Urinary bladder (tissue), 4 donors: ENCODE data around the gene LENEP. TPM values are rescaled to one million over a fixed set of nuclear protein-coding genes. Genes with fewer than 3 reads are reported as not detected.

Experiments
- DNase-seq: peaks from one replicate; pipeline ENCODE4 v3.0.0-alpha.2; 2015; ENCODE audit errors: extremely low spot score
- H3K27ac ChIP-seq: one replicate; pipeline ENCODE4 v1.5.1; 2013; ENCODE audit warnings: low read depth, mild to moderate bottlenecking, moderate library complexity
- H3K36me3 ChIP-seq: one replicate; pipeline ENCODE4 v1.6.1; 2013; ENCODE audit warnings: mild to moderate bottlenecking, moderate library complexity; ENCODE audit not compliant: insufficient read depth
- H3K4me1 ChIP-seq: one replicate; pipeline ENCODE4 v1.6.1; 2013; ENCODE audit warnings: mild to moderate bottlenecking, moderate library complexity; ENCODE audit not compliant: insufficient read depth
- H3K4me3 ChIP-seq: one replicate; pipeline ENCODE4 v1.5.1; 2013; ENCODE audit warnings: low read depth, low read length
- WGBS: extraction: QIAGEN DNeasy Blood & Tissue Kit; methylation state at CpG from one replicate; pipeline ENCODE4 v1.1.7; 2013; 5-methylcytosine and 5-hydroxymethylcytosine counted together
- polyA plus RNA-seq: library from polyadenylated mRNA; stranded (reverse); fragments of 200-250 nt; gene quantifications from one replicate; pipeline ENCODE4 v1.2.3, GENCODE V29; 2013
- total RNA-seq: library from RNA; depleted of rRNA; stranded (reverse); fragments of >200 nt; gene quantifications from one replicate; pipeline ENCODE4 v1.2.3, GENCODE V29; 2014
- donor health status: healthy with polysubstance abuse.
- donor health status: healthy.

LENEP gene
- total and polyA plus RNA-seq, 2 donors = not detected

DNA sequence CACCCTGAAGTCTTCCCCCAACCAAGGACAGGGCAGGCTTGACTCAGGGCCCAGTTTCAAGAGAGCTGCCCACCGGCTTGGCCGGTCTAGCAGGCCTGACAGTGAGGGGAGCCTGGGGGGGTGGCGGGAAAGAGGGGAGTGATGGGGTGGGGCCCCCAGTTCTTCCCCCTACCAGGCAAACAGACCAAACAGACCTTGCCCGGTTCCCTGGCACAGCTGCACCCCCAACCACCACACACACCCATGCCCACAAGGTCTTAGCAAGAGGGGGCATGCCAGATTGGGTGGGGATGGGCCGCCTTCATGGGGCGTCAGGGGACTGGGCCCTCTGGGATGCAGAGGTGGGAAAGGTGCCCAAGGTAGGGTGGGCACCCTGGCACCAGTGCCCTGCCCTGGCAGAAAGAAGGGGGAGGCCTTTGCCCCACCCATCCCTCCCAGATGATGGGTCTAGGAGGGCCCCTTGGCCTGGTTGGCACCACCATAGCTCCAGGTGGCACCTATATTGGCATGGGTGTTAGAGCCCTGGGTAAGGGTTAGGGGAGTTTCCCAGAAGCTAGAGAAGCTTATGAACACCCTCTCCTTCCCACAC lies 18.1 kb downstream of the LENEP start:
- Histone ChIP-seq H3K27ac (peak overlapping the region; percentile 51), H3K4me3 (no peak overlapping the region), H3K36me3 (no peaks in the 10 kb centered on the region), H3K4me1 (peaks cover 2% of the 10 kb centered on the region)
- DNase-seq = no peak
- 83% methylated on average over 6 of the region's 6 CpGs for WGBS

DNA sequence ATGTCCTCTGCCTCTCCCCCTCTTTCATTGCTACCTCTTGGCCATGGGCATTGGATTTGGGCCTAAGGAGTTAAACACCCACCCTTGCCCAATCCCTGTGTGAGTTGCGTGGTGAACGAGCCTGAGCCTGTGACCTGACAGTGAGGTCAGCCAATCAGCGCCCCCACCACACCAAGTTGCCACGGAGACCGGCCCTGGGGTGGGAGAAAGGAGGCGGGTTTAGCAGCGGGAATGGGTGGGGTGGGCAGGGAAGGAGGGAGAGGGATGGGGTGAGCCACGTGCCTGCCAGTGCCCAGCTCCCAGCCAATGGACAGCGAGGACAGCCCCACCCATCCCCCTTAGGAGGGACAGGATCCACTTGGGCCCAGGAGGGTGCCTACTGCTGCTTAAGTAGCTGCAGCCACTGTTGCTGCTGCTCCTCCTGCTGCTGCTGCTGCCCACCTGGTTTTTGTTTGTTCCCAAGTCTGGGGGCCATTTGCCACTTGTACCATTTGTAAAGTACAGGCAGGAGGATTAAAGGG lies 18.7 kb downstream of the LENEP start:
- DNase-seq = no peak
- Histone ChIP-seq H3K4me1 (peaks cover 2% of the 10 kb centered on the region), H3K4me3 (no peak overlapping the region), H3K36me3 (no peaks in the 10 kb centered on the region), H3K27ac (peak overlapping the region; percentile 39)
- 22% methylated on average over 9 of the region's 9 CpGs for WGBS

GRCh38 chr1:155012776-155013602 lies 19.6 kb downstream of the LENEP start:
- no peak for DNase-seq
- 79% methylated on average over 3 of the region's 3 CpGs for WGBS
- H3K4me3 ChIP-seq = no peak overlapping the region
- H3K27ac ChIP-seq = no peak overlapping the region
- H3K4me1 ChIP-seq = peaks cover 2% of the 10 kb centered on the region
- no peaks in the 10 kb centered on the region for H3K36me3 ChIP-seq

DNA sequence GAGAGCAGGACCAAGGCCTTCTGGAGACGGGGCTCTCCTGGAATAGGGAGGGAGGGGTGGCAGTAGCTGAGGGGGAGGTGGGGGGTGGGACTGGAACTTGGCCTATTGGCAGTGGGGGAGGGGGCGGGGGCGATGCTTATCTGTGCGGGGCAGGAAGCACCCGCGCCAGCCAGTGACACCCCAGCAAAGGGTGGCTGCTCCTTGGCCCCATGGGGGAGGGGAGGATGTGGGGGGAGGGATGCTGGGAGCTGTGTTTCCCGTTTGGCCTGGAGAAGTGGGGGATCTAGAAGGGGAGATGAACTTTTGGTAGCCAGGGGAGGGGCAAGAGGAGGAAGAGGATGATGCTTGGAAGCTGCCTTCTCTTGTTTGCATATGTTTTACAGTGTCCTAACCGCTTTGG lies 20.2 kb downstream of the LENEP start:
- H3K27ac ChIP-seq = no peak overlapping the region

DNA sequence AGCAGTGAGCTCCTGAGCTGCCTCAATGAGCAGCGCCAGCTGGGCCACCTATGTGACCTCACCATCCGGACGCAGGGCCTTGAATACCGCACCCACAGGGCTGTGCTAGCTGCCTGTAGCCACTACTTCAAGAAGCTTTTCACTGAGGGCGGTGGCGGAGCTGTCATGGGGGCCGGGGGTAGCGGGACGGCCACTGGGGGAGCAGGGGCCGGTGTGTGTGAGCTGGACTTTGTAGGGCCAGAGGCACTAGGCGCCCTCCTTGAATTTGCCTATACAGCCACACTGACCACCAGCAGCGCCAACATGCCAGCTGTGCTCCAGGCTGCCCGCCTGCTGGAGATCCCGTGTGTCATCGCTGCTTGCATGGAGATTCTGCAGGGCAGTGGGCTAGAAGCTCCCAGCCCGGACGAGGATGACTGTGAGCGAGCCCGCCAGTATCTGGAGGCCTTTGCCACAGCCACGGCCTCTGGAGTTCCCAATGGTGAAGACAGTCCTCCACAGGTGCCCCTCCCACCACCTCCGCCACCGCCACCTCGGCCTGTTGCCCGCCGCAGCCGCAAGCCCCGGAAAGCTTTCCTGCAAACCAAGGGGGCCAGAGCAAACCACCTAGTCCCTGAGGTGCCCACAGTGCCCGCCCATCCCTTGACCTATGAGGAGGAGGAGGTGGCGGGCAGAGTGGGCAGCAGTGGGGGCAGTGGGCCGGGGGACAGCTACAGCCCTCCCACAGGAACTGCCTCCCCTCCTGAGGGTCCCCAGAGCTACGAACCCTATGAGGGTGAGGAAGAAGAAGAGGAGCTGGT lies 21.5 kb downstream of the LENEP start:
- Histone ChIP-seq H3K4me1 (peaks cover 2% of the 10 kb centered on the region), H3K4me3 (no peak overlapping the region), H3K27ac (no peak overlapping the region), H3K36me3 (no peaks in the 10 kb centered on the region)
- 88% methylated on average over 31 of the region's 31 CpGs for WGBS
- no peak for DNase-seq

More for the DNA sequence above, 20.2 kb downstream of the LENEP start:
- no peaks in the 10 kb centered on the region for H3K36me3 ChIP-seq
- WGBS = 52% methylated on average over 8 of the region's 8 CpGs
- no peak overlapping the region for H3K4me3 ChIP-seq
- H3K4me1 ChIP-seq = peaks cover 2% of the 10 kb centered on the region
- no peak for DNase-seq

GRCh38 chr1:155015527-155016230 lies 22.3 kb downstream of the LENEP start:
- no peak overlapping the region for H3K27ac ChIP-seq
- no peak overlapping the region for H3K4me3 ChIP-seq
- 86% methylated on average over 16 of the region's 16 CpGs for WGBS
- H3K36me3 ChIP-seq = no peaks in the 10 kb centered on the region
- DNase-seq = no peak
- peaks cover 2% of the 10 kb centered on the region for H3K4me1 ChIP-seq

DNA sequence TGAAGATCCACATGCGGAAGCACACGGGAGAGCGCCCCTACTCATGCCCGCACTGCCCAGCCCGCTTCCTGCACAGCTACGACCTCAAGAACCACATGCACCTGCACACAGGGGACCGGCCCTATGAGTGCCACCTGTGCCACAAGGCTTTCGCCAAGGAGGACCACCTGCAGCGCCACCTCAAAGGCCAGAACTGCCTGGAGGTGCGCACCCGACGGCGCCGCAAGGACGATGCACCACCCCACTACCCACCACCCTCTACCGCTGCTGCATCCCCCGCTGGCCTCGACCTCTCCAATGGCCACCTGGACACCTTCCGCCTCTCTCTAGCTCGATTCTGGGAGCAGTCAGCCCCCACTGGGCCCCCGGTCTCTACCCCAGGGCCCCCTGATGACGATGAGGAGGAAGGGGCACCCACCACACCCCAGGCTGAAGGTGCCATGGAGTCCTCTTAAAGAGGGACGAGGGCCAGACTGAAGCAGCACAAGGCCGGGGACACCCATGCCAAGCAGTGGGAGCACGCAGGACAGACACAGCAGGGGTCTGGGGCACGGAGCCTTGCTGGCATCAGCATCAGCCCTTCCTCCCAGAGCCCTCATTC lies 22.9 kb downstream of the LENEP start:
- WGBS = 88% methylated on average over 26 of the region's 26 CpGs
- no peaks in the 10 kb centered on the region for H3K36me3 ChIP-seq
- no peak for DNase-seq
- H3K4me3 ChIP-seq = no peak overlapping the region
- peaks cover 2% of the 10 kb centered on the region for H3K4me1 ChIP-seq
- H3K27ac ChIP-seq = peak overlapping the region; percentile 80

DNA sequence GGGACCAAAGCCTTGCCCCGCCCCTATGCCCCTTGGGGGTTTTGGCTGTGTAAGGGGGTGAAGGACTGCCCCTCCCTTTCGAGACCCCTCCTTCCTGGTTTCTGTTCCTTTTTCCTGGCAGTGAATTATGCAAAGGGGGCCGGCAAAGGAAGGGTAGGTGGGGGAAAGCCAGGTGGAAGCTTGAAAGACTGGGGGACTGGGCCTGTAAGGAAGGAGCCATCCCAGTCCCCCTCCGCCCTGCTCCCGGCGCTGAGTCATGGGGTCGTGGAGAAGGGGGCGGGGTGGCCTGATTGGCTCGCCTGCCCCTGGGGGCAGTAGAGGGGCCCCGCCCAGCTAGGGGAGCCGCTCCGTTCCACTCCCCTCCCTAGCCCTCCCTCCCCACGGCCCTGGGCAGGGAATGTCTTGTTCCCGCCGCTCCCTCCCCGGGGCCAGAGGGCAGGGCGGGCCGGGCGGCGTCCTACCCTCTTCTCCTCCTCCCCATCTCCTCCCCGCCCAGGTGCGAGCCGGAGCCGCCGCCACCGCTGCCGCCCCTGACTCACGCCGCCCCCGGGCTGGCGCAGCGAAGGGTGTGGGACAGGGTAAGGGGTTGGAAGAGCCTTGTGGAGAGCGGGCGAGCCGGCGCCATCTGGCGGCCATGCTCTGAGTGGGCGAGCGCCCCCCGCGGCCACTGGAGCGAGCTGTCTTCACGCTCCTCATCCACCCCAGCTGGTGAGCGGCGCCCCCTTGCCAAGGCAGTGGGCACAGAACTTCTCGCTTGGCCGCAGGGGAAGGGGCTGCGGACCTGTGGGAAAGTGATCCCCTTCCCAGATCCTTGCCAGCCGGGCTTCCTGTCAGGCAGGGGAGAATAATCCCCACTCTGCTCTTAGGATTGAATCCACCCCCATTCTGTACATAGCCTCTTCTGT lies 23.9 kb downstream of the LENEP start:
- Histone ChIP-seq H3K4me3 (peak overlapping the region; percentile 34), H3K36me3 (no peaks in the 10 kb centered on the region), H3K4me1 (peaks cover 2% of the 10 kb centered on the region), H3K27ac (peak overlapping the region; percentile 80)
- DNase-seq = peak; percentile 59
- 3% methylated on average over 49 of the region's 49 CpGs for WGBS

DNA sequence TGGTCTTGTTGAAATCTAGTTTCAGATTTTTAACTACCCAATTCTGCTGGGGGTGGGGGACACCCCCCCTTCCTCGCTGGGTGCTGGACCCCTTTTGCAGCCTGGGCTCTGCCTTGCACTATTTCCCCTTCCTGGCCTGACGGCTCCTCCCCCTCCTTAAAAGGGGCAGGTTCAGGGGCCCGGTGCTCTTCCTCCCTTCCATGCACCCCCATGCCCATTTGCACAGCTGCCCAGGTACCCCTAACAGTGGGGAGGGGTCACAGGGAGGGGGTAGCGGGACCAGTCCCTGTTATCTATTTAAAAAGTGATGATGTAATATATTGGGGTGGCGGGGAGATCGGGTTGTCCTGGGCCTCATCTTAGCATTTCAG lies 24.5 kb downstream of the LENEP start:
- Histone ChIP-seq H3K27ac (peak overlapping the region; percentile 80), H3K4me3 (no peak overlapping the region), H3K36me3 (no peaks in the 10 kb centered on the region), H3K4me1 (peaks cover 2% of the 10 kb centered on the region)
- DNase-seq = no peak
- WGBS = 55% methylated on average over 6 of the region's 6 CpGs

GRCh38 chr1:155018617-155019348 lies 25.4 kb downstream of the LENEP start:
- H3K4me3 ChIP-seq = no peak overlapping the region
- H3K36me3 ChIP-seq = no peaks in the 10 kb centered on the region
- no peak for DNase-seq
- 82% methylated on average over 8 of the region's 8 CpGs for WGBS
- H3K4me1 ChIP-seq = no peaks in the 10 kb centered on the region
- no peak overlapping the region for H3K27ac ChIP-seq

DNA sequence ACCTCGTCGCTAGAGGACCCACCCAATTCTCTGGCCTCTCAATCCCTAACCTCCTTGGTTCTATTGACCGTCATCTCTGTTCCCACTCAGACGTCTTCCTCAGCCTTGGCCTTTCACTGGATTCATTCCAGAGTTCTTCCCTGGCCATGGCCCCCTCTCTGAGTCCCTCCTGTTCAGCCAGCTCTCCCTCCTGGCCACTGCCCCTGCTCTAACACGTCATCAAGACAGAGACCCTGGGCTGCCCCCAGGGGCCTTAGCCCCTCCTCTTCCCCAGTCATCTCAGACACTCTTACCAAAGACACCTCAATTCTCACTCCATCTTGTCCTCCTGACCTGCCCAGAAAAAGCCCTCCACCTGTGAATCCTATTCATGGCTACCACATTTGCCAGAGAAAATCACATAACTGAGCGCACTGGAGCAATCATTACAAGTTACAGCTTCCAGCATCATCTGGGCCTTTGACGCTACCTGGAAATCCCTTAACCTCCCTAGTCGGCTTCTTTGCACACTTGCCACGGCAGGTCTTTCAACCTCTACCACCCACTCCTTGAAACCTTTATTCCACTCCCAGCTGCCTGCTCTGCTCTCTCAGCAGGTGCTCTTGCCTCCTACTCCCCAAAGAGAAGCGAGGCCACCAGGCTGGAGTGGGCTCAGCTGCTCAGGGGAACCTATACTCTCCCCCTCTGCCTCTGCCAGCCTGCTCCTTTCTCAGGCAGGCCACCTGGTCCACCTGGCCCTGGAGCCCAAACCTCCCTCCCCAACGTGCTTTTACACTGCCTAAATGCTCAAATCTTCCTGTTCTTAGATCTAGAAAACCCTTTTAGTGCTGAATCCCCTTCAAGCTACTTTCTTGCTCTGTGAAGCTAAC lies 26.2 kb downstream of the LENEP start:
- no peaks in the 10 kb centered on the region for H3K36me3 ChIP-seq
- H3K4me1 ChIP-seq = no peaks in the 10 kb centered on the region
- no peak overlapping the region for H3K27ac ChIP-seq
- DNase-seq = no peak
- WGBS = 81% methylated on average over 11 of the region's 11 CpGs
- no peak overlapping the region for H3K4me3 ChIP-seq
